Stimulated activated memory B cell treated with anti-CD40 and anti-IgM and Interleukin-4, amounts not matched to agents 10 μg/mL and 1 μg/mL and 100 μg/mL, for 72 hours (primary cell): ENCODE data around the gene CSNK1D.
A peak's percentile ranks its signal among the peaks of the same experiment; 100 is the strongest.

Source experiments
- ATAC-seq: fragments of 150-1000 bp; cut with Tn5 transposase; 2 replicates; pipeline ENCODE4 v1.10.0; 2021
- H3K27ac Mint-ChIP-seq: one replicate; pipeline ENCODE4 v1.8.0; 2022; ENCODE audit warnings: mild to moderate bottlenecking, mixed read lengths
- H3K27me3 Mint-ChIP-seq: one replicate; pipeline ENCODE4 v1.8.0; 2022; ENCODE audit warnings: mixed read lengths
- H3K36me3 Mint-ChIP-seq: one replicate; pipeline ENCODE4 v1.8.0; 2022; ENCODE audit warnings: mixed read lengths
- H3K4me1 Mint-ChIP-seq: one replicate; pipeline ENCODE4 v1.8.0; 2022; ENCODE audit warnings: mixed read lengths
- H3K4me3 Mint-ChIP-seq: one replicate; pipeline ENCODE4 v1.8.0; 2022; ENCODE audit warnings: mild to moderate bottlenecking, moderate library complexity, mixed read lengths
- H3K9me3 Mint-ChIP-seq: one replicate; pipeline ENCODE4 v1.8.0; 2022; ENCODE audit warnings: mixed read lengths

CSNK1D gene

DNA sequence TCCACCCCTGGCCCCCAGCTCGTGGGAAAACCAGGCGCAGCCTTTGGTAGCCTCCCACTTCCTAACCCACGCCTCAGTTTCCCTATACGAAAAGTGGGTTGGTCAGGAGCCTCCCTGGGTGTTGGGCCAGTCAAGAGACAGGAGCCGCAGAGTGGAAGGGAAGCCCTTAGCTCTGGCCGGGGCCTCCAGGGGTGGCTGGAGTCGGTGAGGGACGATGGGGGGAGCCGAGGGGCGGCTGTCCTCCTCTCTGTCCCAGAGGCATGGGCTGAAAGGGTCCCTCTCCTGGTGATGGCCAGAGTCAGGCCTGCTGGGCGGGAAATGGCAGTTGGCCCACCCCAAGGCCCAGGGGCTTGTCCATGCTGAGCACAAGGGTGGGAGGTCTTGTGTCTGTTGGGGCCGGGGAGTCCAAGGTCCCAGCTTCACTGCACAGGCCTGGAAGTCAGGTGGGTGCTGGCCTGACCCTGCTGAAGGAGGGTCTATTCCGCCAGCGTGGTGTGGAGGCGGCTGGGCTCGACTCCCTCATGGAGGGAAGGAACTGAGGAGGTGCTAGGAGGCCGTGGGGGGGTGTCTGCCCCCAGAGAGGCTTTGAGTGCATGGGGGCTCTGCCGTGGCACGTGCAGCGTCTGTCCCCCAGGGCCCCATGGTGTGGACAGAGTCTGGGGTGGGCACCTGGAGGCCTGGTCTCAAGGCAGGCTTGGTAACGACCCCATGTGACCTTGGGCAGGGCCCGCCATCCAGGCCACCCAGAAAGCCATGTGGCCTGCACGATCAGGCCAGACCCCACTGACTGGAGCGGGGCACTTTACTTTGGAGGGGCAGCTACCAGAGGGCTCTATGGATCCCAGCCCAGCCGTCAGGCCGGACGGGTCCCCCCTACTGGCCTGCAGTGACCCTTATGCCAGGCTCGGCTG, 43.5 kb downstream of the CSNK1D start:
- no peak for ATAC-seq
- Mint-ChIP-seq H3K27ac (peak overlapping the region; percentile 46), H3K9me3 (no peaks in the 10 kb centered on the region), H3K27me3 (no peaks in the 10 kb centered on the region), H3K4me1 (peaks cover 35% of the 10 kb centered on the region), H3K4me3 (peak overlapping the region; percentile 80), H3K36me3 (no peaks in the 10 kb centered on the region)

DNA sequence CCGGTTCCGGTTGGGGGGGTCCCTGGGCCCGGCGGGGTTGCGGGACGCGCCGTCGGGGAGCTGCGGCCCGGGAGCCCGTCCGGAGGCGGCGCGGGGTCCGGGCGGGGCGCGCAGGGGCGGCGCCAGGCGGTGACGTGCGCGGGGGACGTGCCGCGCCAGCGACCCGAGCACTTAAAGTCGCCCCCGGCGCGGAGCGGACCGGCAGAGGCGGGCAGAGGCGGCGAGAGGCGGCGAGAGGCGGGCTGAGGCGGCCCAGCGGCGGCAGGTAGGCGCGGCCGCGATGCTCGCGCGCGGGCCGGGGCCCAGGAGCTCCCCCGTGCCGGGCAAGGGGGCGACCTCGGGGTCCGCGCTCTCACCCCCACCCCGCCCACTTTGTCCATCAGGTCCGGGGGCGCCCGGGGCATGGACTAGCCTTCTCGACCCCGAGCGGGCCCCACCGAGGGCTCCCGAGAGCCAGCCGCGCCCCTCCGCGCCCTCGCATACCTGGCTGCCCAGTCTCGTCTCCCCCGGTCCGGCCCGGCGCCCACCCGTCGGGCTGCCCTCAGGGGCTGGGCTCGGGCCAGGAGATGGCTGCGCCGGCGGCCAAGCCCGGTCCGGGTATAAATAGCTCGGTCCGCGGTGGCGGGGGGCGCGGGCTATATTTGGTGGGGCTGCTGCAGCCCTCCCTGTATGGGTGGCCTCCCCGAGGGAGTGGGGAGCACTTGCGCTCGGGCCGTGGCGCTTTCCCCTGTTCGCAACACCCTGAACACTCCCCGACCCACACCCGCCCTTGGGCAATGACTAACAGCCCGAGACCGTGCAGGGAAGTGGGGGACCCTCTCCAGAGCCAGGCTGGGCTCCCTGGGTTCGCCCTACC, 44.4 kb downstream of the CSNK1D start, which contains the start of gene SLC16A3:
TSS of gene SLC16A3 (plus strand) at position 201 of the 856 bp plus-strand sequence. CDS start 6,967 bp downstream, outside the sequence.
- peak; percentile 80 for ATAC-seq
- H3K9me3 Mint-ChIP-seq: no peaks in the 10 kb centered on the region
- peak within 1 kb of the TSS; percentile 89 for H3K4me3 Mint-ChIP-seq
- peaks cover 32% of the 10 kb centered on the region for H3K4me1 Mint-ChIP-seq
- peak within 1 kb of the TSS; percentile 91 for H3K27ac Mint-ChIP-seq
- no peaks in the 10 kb centered on the region for H3K27me3 Mint-ChIP-seq
- no peaks in the 10 kb centered on the region for H3K36me3 Mint-ChIP-seq

DNA sequence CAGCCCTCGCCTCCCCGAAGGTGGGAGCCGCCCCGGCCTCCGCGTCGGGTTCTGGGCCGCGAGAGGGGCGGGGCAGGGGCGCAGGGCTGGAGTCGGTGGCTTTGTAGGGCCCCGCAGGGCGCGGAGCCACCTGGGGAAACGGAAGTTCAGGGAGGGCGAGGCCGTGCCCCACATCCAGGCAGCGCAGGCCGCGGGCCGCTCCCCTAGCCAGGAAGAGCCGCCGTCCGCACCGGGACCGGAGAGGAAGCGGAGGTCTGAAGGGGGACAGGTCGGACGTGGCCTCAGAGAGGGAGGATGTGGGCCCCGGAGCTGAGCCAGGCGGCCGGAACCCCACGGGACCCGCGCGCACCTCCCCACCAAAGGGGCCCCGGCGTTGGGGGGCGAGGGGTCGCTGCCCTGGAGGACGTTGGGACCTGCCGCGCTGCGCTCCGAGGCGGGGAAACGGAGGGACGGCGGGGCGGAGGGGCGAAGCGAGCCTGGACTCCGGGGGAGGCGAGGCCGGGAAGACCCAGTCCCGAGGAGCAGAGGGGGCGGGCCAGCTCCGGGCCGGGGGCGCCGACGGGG, 45.1 kb downstream of the CSNK1D start:
- Mint-ChIP-seq H3K9me3 (no peaks in the 10 kb centered on the region), H3K27me3 (no peaks in the 10 kb centered on the region), H3K4me1 (peaks cover 25% of the 10 kb centered on the region), H3K36me3 (no peaks in the 10 kb centered on the region), H3K27ac (peak overlapping the region; percentile 91), H3K4me3 (peak overlapping the region; percentile 89)
- peak; percentile 50 for ATAC-seq

DNA sequence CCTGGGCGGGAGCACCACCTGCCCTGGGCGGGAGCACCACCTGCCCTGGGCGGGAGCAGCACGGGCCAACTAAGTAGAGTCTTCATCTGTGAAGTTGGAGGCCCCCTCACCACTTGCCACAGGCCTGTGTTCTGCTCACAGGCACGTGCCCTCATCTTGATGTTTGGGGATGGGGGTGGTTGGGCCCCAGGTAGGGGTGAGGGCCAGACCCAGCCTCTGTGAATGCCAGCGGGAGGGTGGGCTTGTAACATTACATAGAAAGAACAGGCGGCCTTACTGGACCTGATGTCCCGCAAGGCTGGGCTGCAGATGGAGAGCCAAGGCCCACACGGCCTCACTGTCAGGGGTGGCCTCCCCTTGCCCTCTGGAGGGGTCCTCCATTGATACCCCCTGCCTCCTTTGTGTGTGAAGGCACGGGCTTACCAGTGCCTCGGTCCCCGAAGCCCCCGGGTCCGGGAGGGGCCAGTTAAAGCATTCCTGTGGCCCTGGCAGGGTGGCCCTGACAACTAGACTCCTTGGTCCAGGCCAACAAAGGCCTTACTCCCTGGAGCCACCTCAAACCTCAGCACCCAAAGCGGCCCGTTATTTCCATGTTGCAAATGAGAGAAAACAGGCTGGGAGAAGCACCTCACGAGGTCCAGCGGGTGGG, 45.7 kb downstream of the CSNK1D start:
- Mint-ChIP-seq H3K4me3 (peak overlapping the region; percentile 89), H3K27ac (peak overlapping the region; percentile 91), H3K4me1 (peaks cover 21% of the 10 kb centered on the region), H3K27me3 (no peaks in the 10 kb centered on the region), H3K9me3 (no peaks in the 10 kb centered on the region), H3K36me3 (no peaks in the 10 kb centered on the region)
- no peak for ATAC-seq

DNA sequence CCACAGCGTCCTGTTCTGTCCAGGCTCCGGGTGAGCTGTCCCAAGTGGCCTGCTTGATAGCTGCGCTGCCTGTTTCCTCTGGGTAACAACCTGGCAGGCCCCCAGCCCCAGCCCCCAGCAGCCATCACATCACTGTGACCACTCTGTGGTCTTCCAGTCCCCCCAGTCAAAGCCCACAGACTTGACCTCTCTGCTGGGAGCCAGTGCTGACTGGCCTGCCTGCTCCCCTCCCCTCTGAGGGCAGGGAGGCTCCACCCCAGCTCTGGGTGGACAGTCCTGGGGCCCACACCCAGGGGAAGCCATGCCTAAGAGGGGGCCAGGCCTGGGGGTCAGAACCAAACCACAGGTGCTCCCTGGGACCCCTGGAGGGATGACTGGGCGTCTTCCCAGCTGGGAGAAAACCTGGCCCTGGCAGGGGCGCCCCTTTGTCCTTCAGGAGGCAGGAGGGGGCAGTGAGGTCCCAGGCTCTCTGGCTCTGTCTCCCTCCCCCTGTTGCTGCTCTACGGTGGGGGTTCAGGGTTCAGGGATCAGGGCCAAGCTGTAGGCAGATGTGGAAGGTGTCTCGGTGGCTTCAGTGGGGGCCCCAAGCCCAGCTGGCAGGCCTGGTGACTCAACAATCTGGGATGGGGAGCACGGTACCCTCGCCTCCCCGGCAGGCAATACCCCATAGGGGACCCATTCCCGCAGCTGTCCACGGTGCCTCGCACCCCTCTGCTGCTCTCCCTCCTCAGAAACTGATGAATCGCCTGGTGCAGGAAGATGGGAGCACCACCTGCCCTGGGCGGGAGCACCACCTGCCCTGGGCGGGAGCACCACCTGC, 46.5 kb downstream of the CSNK1D start:
- ATAC-seq: no peak
- no peaks in the 10 kb centered on the region for H3K9me3 Mint-ChIP-seq
- peaks cover 17% of the 10 kb centered on the region for H3K4me1 Mint-ChIP-seq
- H3K27me3 Mint-ChIP-seq: no peaks in the 10 kb centered on the region
- H3K4me3 Mint-ChIP-seq: peak overlapping the region; percentile 23
- H3K36me3 Mint-ChIP-seq: no peaks in the 10 kb centered on the region
- peak overlapping the region; percentile 91 for H3K27ac Mint-ChIP-seq

DNA sequence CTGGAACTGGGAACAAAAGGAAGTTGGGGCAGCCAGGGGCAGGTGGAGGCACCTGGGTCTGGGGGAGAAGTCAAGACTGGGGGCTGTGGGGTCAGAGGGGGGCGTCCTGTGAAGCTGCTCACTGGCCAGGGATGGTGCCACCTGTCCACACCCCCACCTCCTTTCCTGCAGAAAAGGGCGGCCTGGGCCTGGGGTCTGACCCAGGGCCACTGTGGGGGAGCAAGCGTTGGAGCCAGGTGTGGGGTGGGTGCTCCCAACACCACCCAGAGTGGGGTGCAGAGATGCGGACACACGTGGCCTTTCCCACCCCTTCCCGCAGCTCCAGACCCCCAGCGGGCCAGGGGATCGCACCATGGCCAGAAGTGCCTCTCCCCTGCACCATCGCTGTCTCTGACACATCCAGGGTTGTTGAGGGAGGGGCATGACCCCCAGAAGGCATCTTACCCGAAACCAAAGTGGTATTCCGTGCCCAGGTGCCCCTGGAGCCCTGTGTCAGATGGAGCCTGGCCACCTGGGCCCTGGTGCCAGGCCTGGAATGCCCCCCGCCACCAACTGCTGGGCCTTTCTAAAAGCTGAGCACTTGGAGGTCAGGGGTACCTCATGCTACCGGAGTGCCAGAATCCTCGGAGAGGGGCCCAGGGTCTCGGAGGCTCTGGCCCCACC, 47.2 kb downstream of the CSNK1D start:
- no peak overlapping the region for H3K4me3 Mint-ChIP-seq
- no peaks in the 10 kb centered on the region for H3K9me3 Mint-ChIP-seq
- peaks cover 15% of the 10 kb centered on the region for H3K4me1 Mint-ChIP-seq
- H3K36me3 Mint-ChIP-seq: no peaks in the 10 kb centered on the region
- ATAC-seq: no peak
- no peak overlapping the region for H3K27ac Mint-ChIP-seq
- no peaks in the 10 kb centered on the region for H3K27me3 Mint-ChIP-seq

DNA sequence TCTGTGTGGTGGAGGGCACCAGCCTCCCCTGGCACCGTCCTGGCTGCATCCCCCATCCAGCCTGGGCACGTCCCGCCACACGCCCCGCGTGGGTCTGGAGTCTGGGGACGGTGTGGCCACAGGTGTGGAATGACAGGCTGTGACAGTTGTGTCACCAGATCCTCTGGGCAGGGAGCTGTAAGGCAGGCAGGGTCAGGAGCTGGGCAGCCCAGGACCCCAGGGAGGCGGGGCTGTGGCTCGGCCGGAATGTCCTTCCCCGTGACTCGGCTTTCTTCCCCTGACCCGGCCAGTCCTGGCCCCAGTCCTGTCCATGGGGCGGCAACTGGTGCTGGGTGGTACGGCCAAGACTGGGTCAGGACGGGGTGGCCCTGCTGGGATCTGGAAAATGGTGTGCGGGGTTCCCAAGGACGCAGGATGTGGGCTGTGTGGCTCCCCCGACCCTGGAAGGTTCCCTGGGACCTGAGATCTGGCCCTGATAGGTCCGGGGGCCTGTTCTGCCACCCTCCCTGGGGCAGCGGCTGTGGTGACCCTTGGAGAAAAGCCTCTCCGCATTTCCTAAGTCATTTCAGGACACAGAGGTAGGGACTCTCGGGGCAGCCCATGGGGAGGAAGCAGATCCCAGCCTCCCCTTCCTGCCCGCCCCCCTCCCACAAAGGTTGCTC, 48.0 kb downstream of the CSNK1D start:
- no peak for ATAC-seq
- Mint-ChIP-seq H3K27ac (no peak overlapping the region), H3K4me3 (no peak overlapping the region), H3K9me3 (no peaks in the 10 kb centered on the region), H3K27me3 (no peaks in the 10 kb centered on the region), H3K36me3 (no peaks in the 10 kb centered on the region), H3K4me1 (peaks cover 15% of the 10 kb centered on the region)

DNA sequence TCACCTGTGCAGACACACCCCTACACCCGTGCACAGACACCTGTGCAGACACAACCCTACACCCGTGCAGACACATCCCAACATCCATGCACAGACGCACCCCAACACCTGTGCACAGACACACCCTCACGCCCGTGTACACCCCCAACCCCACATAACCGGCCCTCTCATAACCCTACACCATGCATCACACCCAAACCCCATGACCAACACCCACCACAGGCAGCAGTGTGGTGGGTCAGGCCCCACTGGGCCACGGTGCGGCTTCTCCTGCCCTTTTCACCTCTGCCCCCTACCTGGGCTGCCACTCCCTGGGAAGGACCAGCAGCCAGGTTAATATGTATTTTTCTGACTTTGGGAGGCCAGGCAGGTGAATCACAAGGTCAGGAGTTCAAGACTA, 48.8 kb downstream of the CSNK1D start:
- no peaks in the 10 kb centered on the region for H3K9me3 Mint-ChIP-seq
- ATAC-seq: no peak
- H3K27ac Mint-ChIP-seq: no peak overlapping the region
- no peaks in the 10 kb centered on the region for H3K36me3 Mint-ChIP-seq
- H3K4me1 Mint-ChIP-seq: peaks cover 8% of the 10 kb centered on the region
- H3K4me3 Mint-ChIP-seq: no peak overlapping the region
- no peaks in the 10 kb centered on the region for H3K27me3 Mint-ChIP-seq

DNA sequence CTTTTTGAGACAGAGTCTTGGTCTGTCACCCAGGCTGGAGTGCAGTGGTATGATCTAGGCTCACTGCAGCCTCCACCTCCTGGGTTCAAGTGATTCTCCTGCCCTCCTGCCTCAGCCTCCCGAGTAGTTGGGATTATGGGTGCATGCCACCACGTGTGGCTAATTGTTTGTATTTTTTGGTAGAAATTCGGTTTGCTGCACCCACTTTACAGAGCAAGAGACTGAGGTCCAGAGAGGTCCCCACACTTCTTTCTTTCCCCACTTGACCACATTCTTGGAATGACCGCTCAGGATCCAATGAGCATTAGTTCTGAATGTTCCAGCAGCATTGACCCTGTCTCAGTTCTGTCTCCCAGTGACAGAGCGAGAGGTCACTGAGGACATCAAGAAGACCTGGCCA, 50.0 kb downstream of the CSNK1D start:
- Mint-ChIP-seq H3K27ac (no peak overlapping the region), H3K9me3 (no peaks in the 10 kb centered on the region), H3K4me1 (peaks cover 6% of the 10 kb centered on the region), H3K4me3 (no peak overlapping the region), H3K36me3 (no peaks in the 10 kb centered on the region), H3K27me3 (no peaks in the 10 kb centered on the region)
- ATAC-seq: no peak

DNA sequence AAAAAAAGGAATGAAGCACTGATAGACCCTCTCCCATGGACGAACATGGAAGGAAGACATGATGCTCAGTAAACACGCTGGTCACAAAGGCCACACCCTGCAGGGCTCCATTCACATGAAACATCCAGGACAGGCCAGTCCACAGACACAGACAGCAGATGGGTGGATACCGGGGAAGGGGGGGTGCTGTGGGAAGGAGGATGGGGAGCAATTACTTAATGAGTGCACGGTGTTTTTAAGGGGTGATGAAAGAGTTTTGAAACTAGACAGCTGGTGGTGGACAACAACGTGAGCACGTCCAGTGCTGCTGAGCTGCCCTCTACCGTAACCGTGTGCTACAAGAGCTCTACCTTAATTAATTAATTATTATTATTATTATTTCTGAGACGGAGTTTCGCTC, 50.7 kb downstream of the CSNK1D start:
- Mint-ChIP-seq H3K4me3 (no peak overlapping the region), H3K9me3 (no peaks in the 10 kb centered on the region), H3K36me3 (no peaks in the 10 kb centered on the region), H3K27me3 (no peaks in the 10 kb centered on the region), H3K27ac (no peak overlapping the region), H3K4me1 (peaks cover 6% of the 10 kb centered on the region)
- ATAC-seq: no peak

DNA sequence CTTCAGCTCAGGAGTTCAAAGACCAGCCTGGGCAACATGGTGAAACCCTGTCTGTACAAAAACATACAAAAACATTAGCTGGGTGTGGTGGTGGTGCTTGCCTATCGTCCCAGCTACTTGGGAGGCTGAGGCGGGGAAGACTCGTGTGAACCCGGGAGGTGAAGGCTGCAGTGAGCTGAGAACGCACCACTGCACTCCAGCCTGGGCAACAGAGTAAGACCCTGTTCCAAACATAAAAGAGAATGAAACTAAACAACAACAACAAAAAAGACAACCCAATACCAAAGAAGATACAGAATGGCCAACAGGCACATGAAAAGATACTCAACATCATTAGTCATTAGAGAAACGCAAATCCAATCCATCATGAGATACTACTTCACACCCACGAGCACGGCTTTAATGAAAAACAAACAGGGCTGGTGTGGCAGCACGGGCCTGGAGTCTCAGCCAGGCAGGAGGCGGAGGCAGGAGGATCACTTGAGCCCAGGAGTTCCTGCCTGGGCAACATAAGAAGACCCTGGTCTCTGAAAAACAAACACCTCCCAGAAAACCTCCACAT, 52.1 kb downstream of the CSNK1D start:
- Mint-ChIP-seq H3K36me3 (no peaks in the 10 kb centered on the region), H3K9me3 (no peaks in the 10 kb centered on the region), H3K4me3 (no peak overlapping the region), H3K4me1 (peaks cover 16% of the 10 kb centered on the region), H3K27me3 (no peaks in the 10 kb centered on the region), H3K27ac (no peak overlapping the region)
- ATAC-seq: no peak

DNA sequence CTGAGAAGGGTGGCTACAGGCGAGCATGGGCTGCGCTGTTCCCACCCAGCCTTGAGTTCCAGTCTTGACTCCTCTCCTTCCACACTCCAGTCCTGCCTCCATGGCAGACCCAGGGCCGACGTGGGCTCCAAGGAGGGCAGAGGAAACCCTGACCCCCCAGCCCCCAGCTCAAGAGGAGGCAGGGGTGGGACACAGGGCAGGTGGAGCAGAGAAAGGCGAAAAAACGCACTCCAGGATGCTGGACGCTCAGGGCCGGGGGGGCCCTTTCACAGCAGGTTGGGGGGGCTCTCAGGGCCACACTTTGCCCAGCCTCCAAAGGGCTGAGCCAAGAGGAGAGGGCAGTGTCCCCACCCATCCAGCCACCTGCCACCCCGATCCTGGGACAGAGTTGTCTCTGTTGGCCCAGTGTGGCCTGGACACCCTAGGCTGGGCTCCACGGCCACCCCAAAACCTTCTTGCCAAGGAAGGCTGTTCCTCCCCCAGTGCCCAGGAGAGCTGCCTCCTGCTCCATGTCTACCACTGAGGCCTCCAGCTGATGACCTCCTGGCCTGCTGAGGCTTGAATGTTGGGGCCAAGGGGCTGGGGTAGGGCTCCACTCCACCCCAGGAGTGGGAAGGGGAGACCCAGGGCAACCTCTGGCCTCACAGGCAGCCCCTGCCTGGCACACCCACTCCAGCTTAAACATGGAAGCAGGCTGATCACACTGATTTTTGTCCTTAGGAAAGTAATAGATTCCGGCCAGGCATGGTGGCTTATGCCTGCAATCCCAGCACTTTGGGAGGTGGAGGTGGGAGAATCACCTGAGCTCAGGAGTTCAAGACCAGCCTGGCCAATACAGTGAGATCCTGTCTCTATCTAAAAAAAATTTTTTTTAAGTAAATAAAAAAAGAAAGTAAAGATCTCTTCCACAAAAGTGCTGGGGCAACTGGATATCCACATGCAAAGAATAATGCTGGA, 53.5 kb downstream of the CSNK1D start:
- H3K27ac Mint-ChIP-seq: no peak overlapping the region
- no peaks in the 10 kb centered on the region for H3K27me3 Mint-ChIP-seq

More for the DNA sequence above, 53.5 kb downstream of the CSNK1D start:
- Mint-ChIP-seq H3K36me3 (no peaks in the 10 kb centered on the region), H3K4me1 (peaks cover 28% of the 10 kb centered on the region), H3K4me3 (no peak overlapping the region), H3K9me3 (no peaks in the 10 kb centered on the region)
- no peak for ATAC-seq
